Stimulated activated CD8-positive, alpha-beta memory T cell treated with anti-CD3 and anti-CD28 coated beads, Interleukin-15, amount 100 ng/mL, for 24 hours (primary cell): ENCODE data around the gene FKBP9.
"Not testable (repeated sequence)": the region's sequence is repeated elsewhere in the genome, so short reads cannot be mapped to it uniquely, and the experiment has no call there.

Experiments used
- DNase-seq: peaks from one replicate; pipeline ENCODE4 v3.0.0-alpha.2; 2020; ENCODE audit warnings: low read depth

The FKBP9 gene, protein sequence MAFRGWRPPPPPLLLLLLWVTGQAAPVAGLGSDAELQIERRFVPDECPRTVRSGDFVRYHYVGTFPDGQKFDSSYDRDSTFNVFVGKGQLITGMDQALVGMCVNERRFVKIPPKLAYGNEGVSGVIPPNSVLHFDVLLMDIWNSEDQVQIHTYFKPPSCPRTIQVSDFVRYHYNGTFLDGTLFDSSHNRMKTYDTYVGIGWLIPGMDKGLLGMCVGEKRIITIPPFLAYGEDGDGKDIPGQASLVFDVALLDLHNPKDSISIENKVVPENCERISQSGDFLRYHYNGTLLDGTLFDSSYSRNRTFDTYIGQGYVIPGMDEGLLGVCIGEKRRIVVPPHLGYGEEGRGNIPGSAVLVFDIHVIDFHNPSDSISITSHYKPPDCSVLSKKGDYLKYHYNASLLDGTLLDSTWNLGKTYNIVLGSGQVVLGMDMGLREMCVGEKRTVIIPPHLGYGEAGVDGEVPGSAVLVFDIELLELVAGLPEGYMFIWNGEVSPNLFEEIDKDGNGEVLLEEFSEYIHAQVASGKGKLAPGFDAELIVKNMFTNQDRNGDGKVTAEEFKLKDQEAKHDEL

GRCh38 chr7:32957326-32958045, at the start of gene FKBP9:
FKBP9 (plus strand) TSS chr7:32957440; CDS start chr7:32957574, 134 bp downstream.
- DNase-seq = no peak

- no peak for DNase-seq
These were observed 47.0 kb upstream of the FKBP9 start for GRCh38 chr7:32910195-32910594.

- no peak for DNase-seq
These were observed 43.1 kb upstream of the FKBP9 start for GRCh38 chr7:32914184-32914583.

DNA sequence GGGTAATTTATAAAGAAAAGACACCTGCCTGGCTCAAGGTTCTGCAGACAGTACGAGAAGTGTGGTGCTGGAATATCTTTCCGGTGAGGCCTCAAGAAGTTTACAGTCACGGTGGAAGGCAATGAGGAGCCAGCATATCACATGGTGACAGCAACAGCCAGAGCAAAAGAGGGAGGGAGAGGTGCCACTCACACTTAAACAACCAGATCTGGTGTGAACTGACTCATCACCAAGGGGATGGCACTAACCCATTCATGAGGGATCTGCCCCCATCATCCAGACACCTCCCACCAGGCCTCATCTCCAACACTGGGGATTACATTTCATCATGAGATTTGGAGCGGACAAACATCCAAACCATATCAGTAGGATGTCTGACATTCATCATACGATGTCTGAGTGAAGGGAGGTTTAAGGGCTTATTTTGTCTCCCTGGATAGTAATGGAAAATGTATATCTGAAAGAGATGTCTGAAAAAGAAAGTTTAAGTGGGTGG, 42.2 kb upstream of the FKBP9 start:
- no peak for DNase-seq

DNA sequence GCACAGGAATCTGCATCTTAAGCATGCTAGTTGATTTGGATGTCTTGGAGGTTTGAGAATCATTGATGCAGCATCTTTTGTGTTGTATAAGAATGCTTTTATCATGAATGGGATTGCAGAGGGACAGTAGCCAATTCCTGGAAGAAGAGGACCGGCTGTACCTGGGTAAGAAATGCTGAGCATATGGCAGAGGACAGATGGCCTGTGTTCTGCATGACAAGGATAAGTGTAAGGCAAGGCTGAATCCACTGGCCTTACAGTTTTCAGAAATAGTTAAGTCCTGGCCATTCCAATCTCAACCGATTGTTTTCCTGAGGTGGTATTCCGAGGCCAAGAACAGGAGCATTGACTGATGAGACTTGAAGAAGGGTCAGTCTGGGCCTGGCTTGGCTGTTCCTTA, 41.2 kb upstream of the FKBP9 start:
- DNase-seq = no peak

DNA sequence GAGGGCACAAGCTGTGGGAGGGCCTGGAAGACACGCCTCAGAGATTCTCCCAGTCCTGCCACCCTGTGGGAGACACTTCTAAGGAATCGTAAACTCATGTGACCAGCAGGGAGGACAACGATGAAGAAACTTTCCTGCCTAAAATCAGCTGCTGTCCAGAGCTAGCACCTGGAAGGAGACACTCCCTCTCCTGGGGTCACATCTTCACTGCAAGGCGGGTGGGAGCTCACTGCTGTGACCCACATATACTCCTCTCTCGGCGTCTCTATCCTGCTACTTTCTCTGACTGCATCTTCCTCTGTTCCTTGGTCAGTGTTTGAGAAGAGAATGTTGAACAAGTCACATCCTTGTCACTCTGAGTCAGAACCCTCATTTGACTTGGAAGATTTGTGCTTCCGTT, 40.2 kb upstream of the FKBP9 start:
- DNase-seq = not testable (repeated sequence)

GRCh38 chr7:32921896-32922295, 35.3 kb upstream of the FKBP9 start:
- DNase-seq = no peak

DNA sequence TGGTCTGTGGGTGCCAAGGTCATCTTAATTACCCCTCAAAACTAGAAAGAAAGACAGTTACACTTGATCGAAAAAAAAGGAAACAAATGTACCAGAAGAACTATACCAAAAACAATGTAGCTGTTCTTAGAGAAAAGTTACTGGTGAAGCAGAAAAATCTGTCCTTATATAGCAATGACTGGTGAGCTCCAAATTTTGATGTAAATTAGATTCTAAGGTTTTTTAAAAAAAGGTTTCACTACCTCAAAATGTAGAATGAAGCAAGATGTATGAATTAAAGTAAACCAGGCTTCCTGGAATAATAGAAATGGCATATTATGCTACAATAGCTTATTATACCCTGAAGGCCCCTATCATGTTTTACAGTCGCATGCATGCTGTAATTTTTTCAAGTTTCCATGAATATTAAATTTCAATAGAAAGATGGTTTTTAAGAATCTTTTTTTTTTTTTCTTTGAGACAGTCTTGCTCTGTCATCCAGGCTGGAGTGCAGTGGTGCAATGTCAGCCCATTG, 28.4 kb upstream of the FKBP9 start:
- no peak for DNase-seq

DNA sequence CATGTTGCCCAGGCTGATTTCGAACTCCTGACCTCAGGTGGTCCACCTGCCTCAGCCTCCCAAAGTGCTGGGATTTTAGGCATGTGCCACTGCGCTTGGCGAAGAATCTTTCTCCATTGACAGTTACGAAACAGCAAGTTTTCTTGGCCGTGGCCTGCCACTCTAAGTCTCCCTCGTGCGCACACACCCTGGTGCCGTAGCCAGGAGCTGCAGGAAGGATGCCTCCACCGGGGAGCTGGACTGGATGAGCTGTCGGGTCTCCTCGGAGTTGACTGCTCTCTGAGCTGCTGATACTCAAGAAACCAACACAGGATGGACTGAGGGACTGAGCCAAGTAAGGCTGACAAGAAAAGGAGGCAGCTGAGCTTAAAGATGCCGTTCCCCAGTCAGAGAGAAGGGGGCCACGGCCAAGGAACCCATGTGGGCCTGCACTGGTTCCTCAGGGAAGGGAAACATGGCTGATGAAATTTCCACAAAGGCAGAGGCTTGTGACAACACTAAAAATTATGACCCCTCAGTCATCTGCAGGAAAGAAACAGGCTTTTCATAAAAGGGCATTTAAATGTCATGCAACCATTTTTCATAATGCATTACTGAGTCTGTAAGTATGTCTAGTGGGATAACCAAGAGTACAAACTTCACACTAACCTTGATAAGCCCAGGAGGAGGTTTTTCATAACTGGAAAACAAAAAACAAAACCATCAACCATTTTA, 27.7 kb upstream of the FKBP9 start:
- DNase-seq = no peak

- DNase-seq = no peak
These were observed 26.9 kb upstream of the FKBP9 start for GRCh38 chr7:32930378-32930777.

- no peak for DNase-seq
These were observed 21.7 kb upstream of the FKBP9 start for GRCh38 chr7:32935558-32935957.

DNA sequence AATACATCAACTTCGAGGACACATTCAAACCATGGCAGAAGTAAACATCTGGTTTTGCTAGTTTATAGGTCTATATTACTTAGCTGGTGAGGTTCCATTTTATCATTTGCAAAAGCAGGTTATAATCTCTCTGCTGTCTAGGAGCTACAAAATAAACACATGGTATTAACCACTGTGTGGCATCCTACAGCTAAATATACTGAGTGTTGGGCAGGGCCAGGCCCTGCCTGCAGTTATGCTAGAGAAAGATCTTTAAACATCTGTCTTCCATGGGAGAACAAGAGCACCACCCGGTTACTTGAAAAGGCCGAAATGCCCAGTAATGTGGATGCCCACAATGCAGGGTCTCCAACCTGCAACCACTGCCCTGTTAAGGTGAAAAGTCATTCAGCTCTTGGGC, 20.6 kb upstream of the FKBP9 start:
- DNase-seq = no peak

DNA sequence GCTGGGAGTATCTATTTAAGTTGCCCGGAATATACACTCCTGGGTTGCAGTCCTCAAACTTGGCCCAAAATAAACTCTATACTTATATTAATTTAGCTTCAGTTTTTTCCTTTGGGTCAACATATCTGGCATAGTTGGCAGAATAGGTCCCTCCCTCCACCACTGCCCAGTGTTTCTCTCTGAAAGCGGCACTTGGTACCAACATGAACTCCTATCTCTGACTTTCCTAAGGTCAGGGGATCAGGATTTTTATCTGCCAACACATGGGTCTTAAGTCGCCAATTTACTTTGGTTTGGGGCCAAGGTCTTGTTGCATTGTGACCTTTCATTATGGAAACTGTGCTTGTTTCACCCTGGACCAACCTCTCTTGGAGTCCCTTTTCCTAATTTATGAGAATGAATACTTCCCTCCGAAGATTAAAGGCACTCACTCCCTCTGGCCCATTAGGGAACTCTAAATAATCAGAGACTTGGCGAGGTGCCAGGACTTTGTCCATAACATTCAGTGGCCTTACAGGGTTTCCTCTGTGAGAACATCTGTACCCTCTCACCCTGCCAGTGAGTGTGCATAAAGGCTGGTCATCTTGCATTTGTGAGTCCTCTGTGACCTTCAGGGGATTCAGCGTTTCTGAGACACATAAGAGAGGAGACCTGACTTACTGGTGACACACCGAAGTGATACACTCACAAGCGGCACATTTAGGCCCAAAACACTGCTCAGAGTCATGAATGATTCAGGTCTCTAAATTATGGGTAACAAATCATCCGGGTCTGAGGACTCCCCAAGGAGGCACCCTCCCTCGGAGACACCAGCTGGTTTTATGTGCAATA, 19.7 kb upstream of the FKBP9 start:
- DNase-seq = no peak

DNA sequence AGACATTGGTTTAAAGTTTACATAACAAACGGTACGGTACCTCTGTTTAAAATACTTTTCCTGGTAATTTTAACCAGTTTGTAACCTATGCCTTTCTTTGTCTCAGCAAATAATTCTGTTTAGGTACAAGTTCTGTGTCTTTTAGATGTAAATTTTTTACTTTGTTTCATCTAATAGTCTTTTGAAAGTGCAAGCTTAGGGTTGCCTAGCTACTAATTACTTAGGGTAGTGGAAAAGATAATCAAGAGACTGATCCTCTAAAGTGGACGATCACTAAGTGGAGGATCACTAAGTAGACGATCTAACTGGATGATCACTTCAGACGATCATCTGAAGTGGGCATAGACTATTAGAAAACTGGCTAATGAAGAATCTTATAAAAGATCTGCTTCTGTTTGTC, 16.1 kb upstream of the FKBP9 start:
- DNase-seq = no peak

DNA sequence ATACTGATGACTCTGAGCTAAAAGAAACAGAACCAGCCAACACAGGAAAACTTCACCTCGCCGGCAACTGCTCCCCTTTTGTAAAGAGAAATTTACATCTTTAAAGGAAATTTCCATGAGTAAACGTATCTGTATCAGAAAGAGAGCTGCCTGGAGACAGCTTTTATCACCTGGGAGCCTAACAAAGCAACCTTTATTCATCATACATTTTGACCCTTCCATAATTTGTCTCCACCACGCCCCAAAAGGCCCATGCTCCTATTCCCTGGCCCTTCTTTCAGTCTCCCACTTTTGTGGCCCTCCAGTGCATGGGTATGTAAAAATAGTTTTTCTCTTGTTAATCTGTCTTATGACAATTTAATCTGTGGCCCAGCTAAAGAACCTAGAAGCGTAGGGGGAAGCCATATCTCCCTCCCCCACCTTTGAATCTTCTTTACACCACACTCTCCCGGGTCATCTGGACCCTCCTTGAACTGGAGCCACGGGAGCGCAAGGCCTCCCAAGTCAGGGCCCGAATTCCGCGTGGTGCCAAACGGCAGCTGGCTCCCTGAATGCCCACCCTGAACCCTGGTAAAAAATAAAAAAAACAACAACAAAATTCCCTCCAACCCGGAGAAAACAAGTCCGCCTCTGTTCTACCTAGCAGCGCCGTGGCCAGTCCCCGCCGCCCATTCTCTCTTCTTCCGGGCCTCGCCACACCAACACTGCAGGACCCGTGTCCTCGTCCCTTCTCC, 15.4 kb upstream of the FKBP9 start:
- no peak for DNase-seq

DNA sequence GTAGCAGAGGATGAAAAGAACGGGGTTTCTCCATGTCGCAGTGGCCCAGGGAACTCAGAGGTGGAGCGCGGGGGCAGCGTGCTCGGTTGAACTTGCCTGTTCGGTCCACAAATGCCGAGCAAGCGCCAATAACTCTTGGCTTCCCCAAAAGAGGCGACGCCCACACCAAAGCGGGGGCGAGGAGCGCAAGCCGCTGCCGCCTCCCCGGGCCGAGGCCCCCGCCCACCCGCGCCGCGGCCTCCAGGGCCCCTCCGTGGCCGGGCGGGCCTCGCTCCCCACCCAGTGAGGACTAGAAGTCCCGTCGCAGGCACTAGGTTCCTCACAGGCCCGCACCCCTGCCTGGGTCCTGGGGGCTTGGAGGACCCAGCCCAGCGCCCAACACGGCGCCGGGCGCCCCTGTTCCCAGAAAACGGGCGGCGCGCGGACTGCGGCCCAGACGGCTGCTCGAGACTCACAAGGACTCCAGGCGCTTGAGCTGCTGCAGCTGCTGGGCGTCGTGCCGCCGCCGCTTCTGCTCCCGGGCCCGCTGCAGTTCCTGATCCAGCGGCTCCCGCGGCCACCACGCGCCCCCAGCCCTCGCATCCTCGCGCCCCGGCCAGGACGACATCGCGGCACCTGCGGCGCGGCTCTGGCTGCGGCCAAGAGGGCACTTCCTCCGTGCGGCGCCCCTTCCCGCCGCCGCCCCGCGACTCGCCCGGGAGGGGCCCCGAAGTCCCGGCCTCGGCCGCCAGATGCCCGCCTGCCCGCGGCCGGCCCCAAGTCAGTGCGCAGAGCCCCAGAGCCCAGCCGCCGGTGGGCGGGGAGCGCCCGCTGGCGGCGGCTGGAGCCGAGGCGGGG, 14.6 kb upstream of the FKBP9 start:
- DNase-seq = peak; percentile 34

GRCh38 chr7:32943252-32944030, 13.8 kb upstream of the FKBP9 start:
- no peak for DNase-seq

- no peak for DNase-seq
These were observed 9.7 kb upstream of the FKBP9 start for GRCh38 chr7:32947420-32947983.
